WTC11 (cell line): Measurements from ENCODE around the gene UBXN11. TPM values are rescaled to one million over a fixed set of nuclear protein-coding genes. Genes with fewer than 3 reads are reported as not detected.
A peak's percentile ranks its signal among the peaks of the same experiment; 100 is the strongest.
"Not testable (repeated sequence)": the region's sequence is repeated elsewhere in the genome, so short reads cannot be mapped to it uniquely, and the experiment has no call there.

Source experiments
- ATAC-seq: fragments of 200-7000 bp; cut with Tn5 transposase; 2 replicates; pipeline ENCODE4 v1.10.0; 2021; ENCODE audit warnings: mild to moderate bottlenecking, moderate library complexity
- CTCF ChIA-PET: fragments of 300-600 bp; sonication (Branson Sonifier 250); formaldehyde crosslinking; loops from one replicate; lab custom pipeline; 2021; ENCODE audit warnings: antibody characterized with exemption; lab: Charles Lee
- POLR2A ChIA-PET: fragments of 350-600 bp; sonication (Branson Sonifier 250); formaldehyde crosslinking; loops from one replicate; lab custom pipeline; 2021; ENCODE audit warnings: antibody characterized with exemption; lab: Charles Lee
- DNase-seq: peaks from one replicate; pipeline ENCODE4 v3.0.0; 2021; ENCODE audit warnings: low spot score
- H3K27ac Mint-ChIP-seq: 2 replicates; pipeline ENCODE4 v1.8.0; 2021; ENCODE audit warnings: mixed read lengths
- H3K27me3 Mint-ChIP-seq: 2 replicates; pipeline ENCODE4 v1.8.0; 2021; ENCODE audit warnings: low read depth, mild to moderate bottlenecking, moderate library complexity, mixed read lengths
- H3K36me3 Mint-ChIP-seq: 2 replicates; pipeline ENCODE4 v1.8.0; 2021; ENCODE audit warnings: mixed read lengths
- H3K4me1 Mint-ChIP-seq: 2 replicates; pipeline ENCODE4 v1.8.0; 2022; ENCODE audit warnings: mixed read lengths
- H3K4me3 Mint-ChIP-seq: 2 replicates; pipeline ENCODE4 v1.8.0; 2021; ENCODE audit warnings: mild to moderate bottlenecking, moderate library complexity, mixed read lengths
- H3K9me3 Mint-ChIP-seq: 2 replicates; pipeline ENCODE4 v1.8.0; 2021; ENCODE audit warnings: mixed read lengths
- CREB1 ChIP-seq: sonication (generic); formaldehyde crosslinking; IDR thresholded peaks from 2 replicates; pipeline ENCODE4 v1.8.0; 2023; ENCODE audit warnings: mild to moderate bottlenecking, missing genetic modification reagents
- E2F4 ChIP-seq: sonication (generic); formaldehyde crosslinking; IDR thresholded peaks from 2 replicates; pipeline ENCODE4 v1.8.1; 2022; ENCODE audit warnings: low read depth, mild to moderate bottlenecking, moderate library complexity, missing genetic modification reagents, borderline replicate concordance
- EMX1 ChIP-seq: fragments of 250-450 bp; sonication (Bioruptor Pico); IDR thresholded peaks from 2 replicates; pipeline ENCODE4 v1.8.0; 2021; ENCODE audit warnings: mild to moderate bottlenecking
- ETV6 ChIP-seq: sonication (generic); formaldehyde crosslinking; IDR thresholded peaks from 2 replicates; pipeline ENCODE4 v1.8.1; 2022; ENCODE audit warnings: mild to moderate bottlenecking, missing genetic modification reagents
- FOXP1 ChIP-seq: sonication (generic); formaldehyde crosslinking; IDR thresholded peaks from 2 replicates; pipeline ENCODE4 v1.8.0; 2022; ENCODE audit warnings: missing genetic modification reagents, mild to moderate bottlenecking, moderate library complexity, borderline replicate concordance
- GABPB1 ChIP-seq: sonication (generic); formaldehyde crosslinking; IDR thresholded peaks from 2 replicates; pipeline ENCODE4 v1.8.1; 2023; ENCODE audit warnings: mild to moderate bottlenecking, missing genetic modification reagents
- KAT7 ChIP-seq: sonication (generic); formaldehyde crosslinking; IDR thresholded peaks from 2 replicates; pipeline ENCODE4 v1.8.1; 2023; ENCODE audit warnings: missing genetic modification reagents, mild to moderate bottlenecking, borderline replicate concordance
- MAX ChIP-seq: sonication (generic); formaldehyde crosslinking; IDR thresholded peaks from 2 replicates; pipeline ENCODE4 v1.8.0; 2022; ENCODE audit warnings: mild to moderate bottlenecking, missing genetic modification reagents
- MLX ChIP-seq: sonication (generic); formaldehyde crosslinking; IDR thresholded peaks from 2 replicates; pipeline ENCODE4 v1.8.1; 2023; ENCODE audit warnings: mild to moderate bottlenecking, missing genetic modification reagents, moderate library complexity
- NFE2L1 ChIP-seq: sonication (generic); formaldehyde crosslinking; IDR thresholded peaks from 2 replicates; pipeline ENCODE4 v1.8.1; 2023; ENCODE audit warnings: missing genetic modification reagents
- NR2C2 ChIP-seq: sonication (generic); formaldehyde crosslinking; IDR thresholded peaks from 2 replicates; pipeline ENCODE4 v1.8.0; 2022; ENCODE audit warnings: mild to moderate bottlenecking, missing genetic modification reagents
- NR3C1 ChIP-seq: sonication (generic); formaldehyde crosslinking; conservative IDR thresholded peaks from 2 replicates; pipeline ENCODE4 v1.8.1; 2023; ENCODE audit warnings: low read depth, mild to moderate bottlenecking, missing genetic modification reagents
- PRDM15 ChIP-seq: sonication (generic); formaldehyde crosslinking; IDR thresholded peaks from 2 replicates; pipeline ENCODE4 v1.8.0; 2022; ENCODE audit warnings: missing genetic modification reagents
- TEAD1 ChIP-seq: sonication (generic); formaldehyde crosslinking; IDR thresholded peaks from 2 replicates; pipeline ENCODE4 v1.8.0; 2022; ENCODE audit warnings: mild to moderate bottlenecking, missing genetic modification reagents
- TEAD4 ChIP-seq: sonication (generic); formaldehyde crosslinking; IDR thresholded peaks from 2 replicates; pipeline ENCODE4 v1.8.0; 2022; ENCODE audit warnings: mild to moderate bottlenecking, missing genetic modification reagents
- TP53 ChIP-seq: sonication (generic); formaldehyde crosslinking; IDR thresholded peaks from 2 replicates; pipeline ENCODE4 v1.8.1; 2023; ENCODE audit warnings: mild to moderate bottlenecking, missing genetic modification reagents
- total RNA-seq: library from RNA; stranded (reverse); gene quantifications from 3 replicates; pipeline ENCODE4 v1.2.3, GENCODE V29; 2021
- TF ChIP-seq, protein P1 (sequence below): sonication (generic); formaldehyde crosslinking; IDR thresholded peaks from 2 replicates; pipeline ENCODE4 v1.8.1; 2023; ENCODE audit warnings: mild to moderate bottlenecking, moderate library complexity, missing genetic modification reagents

UBXN11 gene
- total RNA-seq, 1 experiment from 2014 or later: 14.1 TPM

DNA sequence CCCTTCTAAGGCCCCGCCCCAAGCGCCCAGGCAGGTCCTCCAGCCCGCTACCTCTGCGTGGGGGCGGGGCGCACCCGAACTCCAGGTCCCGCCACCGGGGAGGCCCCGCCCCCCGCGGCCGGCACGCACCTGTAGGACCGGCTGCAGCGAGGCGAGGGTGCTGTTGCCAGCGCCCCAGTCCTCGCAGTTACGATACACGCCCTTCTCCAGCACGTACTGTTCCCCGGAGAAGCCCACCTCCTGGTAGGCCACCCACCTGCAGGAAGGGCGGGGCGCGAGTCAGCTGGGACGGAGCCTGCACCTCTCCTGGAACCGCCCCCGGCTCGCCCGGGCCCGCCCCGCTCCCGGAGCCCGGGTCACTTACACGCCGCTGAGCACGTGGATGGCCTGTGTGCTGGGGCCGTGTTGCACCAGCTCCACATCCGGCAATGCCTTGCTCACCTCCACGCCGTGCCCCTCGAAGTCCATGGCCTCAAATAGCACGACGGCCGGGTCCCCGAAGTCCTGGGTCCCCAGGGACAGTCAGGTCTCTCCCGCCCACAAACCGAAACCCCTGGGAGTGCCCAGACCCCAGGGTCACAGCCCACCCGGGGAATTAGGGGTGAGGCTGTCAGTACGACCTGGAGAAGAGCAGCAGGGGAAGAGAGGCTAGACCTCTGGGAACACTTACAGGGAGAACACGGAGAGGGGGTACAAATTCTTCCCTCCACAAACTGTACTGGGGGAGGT lies 30.2 kb upstream of the UBXN11 start (continued):
- TF ChIP-seq MAX (CRISPR knock-in tag) (peak; percentile 99), ETV6 (CRISPR knock-in tag) (peak; percentile 93), NR2C2 (CRISPR knock-in tag) (peak; percentile 81)
- TF ChIP-seq, all 79 proteins: peak for 30

- TF ChIP-seq KAT7 (CRISPR knock-in tag): no peak
- TF ChIP-seq, protein P1, sequence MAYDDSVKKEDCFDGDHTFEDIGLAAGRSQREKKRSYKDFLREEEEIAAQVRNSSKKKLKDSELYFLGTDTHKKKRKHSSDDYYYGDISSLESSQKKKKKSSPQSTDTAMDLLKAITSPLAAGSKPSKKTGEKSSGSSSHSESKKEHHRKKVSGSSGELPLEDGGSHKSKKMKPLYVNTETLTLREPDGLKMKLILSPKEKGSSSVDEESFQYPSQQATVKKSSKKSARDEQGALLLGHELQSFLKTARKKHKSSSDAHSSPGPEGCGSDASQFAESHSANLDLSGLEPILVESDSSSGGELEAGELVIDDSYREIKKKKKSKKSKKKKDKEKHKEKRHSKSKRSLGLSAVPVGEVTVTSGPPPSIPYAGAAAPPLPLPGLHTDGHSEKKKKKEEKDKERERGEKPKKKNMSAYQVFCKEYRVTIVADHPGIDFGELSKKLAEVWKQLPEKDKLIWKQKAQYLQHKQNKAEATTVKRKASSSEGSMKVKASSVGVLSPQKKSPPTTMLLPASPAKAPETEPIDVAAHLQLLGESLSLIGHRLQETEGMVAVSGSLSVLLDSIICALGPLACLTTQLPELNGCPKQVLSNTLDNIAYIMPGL (CRISPR knock-in tag): 0 out of 2 replicates have a peak, but pooled peaks have one; percentile 13
- TF ChIP-seq NR3C1 (CRISPR knock-in tag): no peak
- TF ChIP-seq PRDM15 (CRISPR knock-in tag): peak; percentile 86
- peak overlapping the region; percentile 97 for H3K27ac Mint-ChIP-seq
- peaks cover 28% of the 10 kb centered on the region for H3K4me1 Mint-ChIP-seq
- DNase-seq (peak; percentile 74), ATAC-seq (peak; percentile 17)
- CTCF ChIA-PET: interaction anchor here (0.6 to 2.2 kb wide), 9 partner anchors 14 to 895 kb away, joined by 3 to 18 read pairs (median 5); partner anchors contain the start of genes C1orf232 and ZNF593
- peak overlapping the region; percentile 96 for H3K4me3 Mint-ChIP-seq
- H3K36me3 Mint-ChIP-seq: peaks cover 11% of the 10 kb centered on the region; the same call in 1 of the 2 replicates
- peaks cover 8% of the 10 kb centered on the region for H3K27me3 Mint-ChIP-seq
- POLR2A ChIA-PET: interaction anchor here (1.0 to 1.2 kb wide), 3 partner anchors 15 to 102 kb away, joined by 3 to 8 read pairs (median 4); partner anchors contain the start of gene CEP85
- H3K9me3 Mint-ChIP-seq: no peaks in the 10 kb centered on the region
These were observed 29.5 kb upstream of the UBXN11 start for GRCh38 chr1:26335774-26336476.

GRCh38 chr1:26333312-26333711 lies 26.9 kb upstream of the UBXN11 start:
- ATAC-seq, H3K9me3 Mint-ChIP-seq, DNase-seq, POLR2A ChIA-PET, H3K4me3 Mint-ChIP-seq, H3K27me3 Mint-ChIP-seq, H3K27ac Mint-ChIP-seq: not testable (repeated sequence)
- Mint-ChIP-seq H3K36me3 (peaks cover 14% of the 10 kb centered on the region; the same call in 1 of the 2 replicates), H3K4me1 (peaks cover 20% of the 10 kb centered on the region)
- CTCF ChIA-PET: interaction anchor here (0.9 kb wide), 1 partner anchor 57 kb away, joined by 3 read pairs; no protein-coding TSS in a partner anchor

- no peak for ATAC-seq
- Mint-ChIP-seq H3K36me3 (peaks cover 19% of the 10 kb centered on the region), H3K27ac (no peak overlapping the region), H3K4me1 (peaks cover 6% of the 10 kb centered on the region), H3K27me3 (no peaks in the 10 kb centered on the region), H3K4me3 (no peak overlapping the region), H3K9me3 (no peaks in the 10 kb centered on the region)
- POLR2A ChIA-PET: no interaction called here
- no peak for DNase-seq
- CTCF ChIA-PET: interaction anchor here (0.7 to 2.3 kb wide), 2 partner anchors 40 to 45 kb away, joined by 5 to 11 read pairs; no protein-coding TSS in a partner anchor
- TF ChIP-seq E2F4 (CRISPR knock-in tag): no peak
- no peak for TF ChIP-seq MLX (CRISPR knock-in tag)
- TF ChIP-seq TEAD4 (CRISPR knock-in tag): no peak
- TF ChIP-seq TP53 (CRISPR knock-in tag): no peak
- TF ChIP-seq EMX1 (CRISPR knock-in tag): no peak
- no peak for TF ChIP-seq NFE2L1
- no peak for TF ChIP-seq FOXP1
- no peak for TF ChIP-seq GABPB1 (CRISPR knock-in tag)
- no peak for TF ChIP-seq TEAD1 (CRISPR knock-in tag)
- TF ChIP-seq CREB1 (CRISPR knock-in tag): no peak
These were observed 23.8 kb upstream of the UBXN11 start for GRCh38 chr1:26330276-26330675.
